ENCODE results near the gene P2RY8.
"Not testable (repeated sequence)": the region's sequence is repeated elsewhere in the genome, so short reads cannot be mapped to it uniquely, and the experiment has no call there.

P2RY8 gene

GRCh38 chrX:1484638-1485019 lies 52.4 kb downstream of the P2RY8 start:
- no peak for DNase-seq

GRCh38 chrX:1483843-1484637 lies 52.9 kb downstream of the P2RY8 start:
- DNase-seq: no peak

- not testable (repeated sequence) for DNase-seq
Observed at GRCh38 chrX:1482530-1482928, 54.5 kb downstream of the P2RY8 start.

GRCh38 chrX:1481636-1482529 lies 55.1 kb downstream of the P2RY8 start:
- no peak for DNase-seq

- DNase-seq: no peak
Observed at GRCh38 chrX:1480082-1480785, 56.8 kb downstream of the P2RY8 start.

- no peak for DNase-seq
Observed at GRCh38 chrX:1477801-1478458, 59.1 kb downstream of the P2RY8 start.

- no peak for DNase-seq
Observed at GRCh38 chrX:1477229-1477628, 59.8 kb downstream of the P2RY8 start.

GRCh38 chrX:1476682-1477081 lies 60.3 kb downstream of the P2RY8 start:
- no peak for DNase-seq

- no peak for DNase-seq
Observed at GRCh38 chrX:1475881-1476280, 61.1 kb downstream of the P2RY8 start.

- DNase-seq: no peak
Observed at GRCh38 chrX:1475481-1475880, 61.5 kb downstream of the P2RY8 start.

- not testable (repeated sequence) for DNase-seq
Observed at GRCh38 chrX:1474593-1474992, 62.4 kb downstream of the P2RY8 start.

- no peak for DNase-seq
Observed at GRCh38 chrX:1472975-1473374, 64.0 kb downstream of the P2RY8 start.

GRCh38 chrX:1468250-1468772 lies 68.7 kb downstream of the P2RY8 start:
- DNase-seq: no peak

GRCh38 chrX:1466971-1467561 lies 69.9 kb downstream of the P2RY8 start:
- no peak for DNase-seq

GRCh38 chrX:1466232-1466661 lies 70.7 kb downstream of the P2RY8 start:
- no peak for DNase-seq

GRCh38 chrX:1465286-1466231 lies 71.4 kb downstream of the P2RY8 start:
- no peak for DNase-seq

- DNase-seq: no peak
Observed at GRCh38 chrX:1464971-1465285, 72.1 kb downstream of the P2RY8 start.

GRCh38 chrX:1464041-1464970 lies 72.7 kb downstream of the P2RY8 start:
- no peak for DNase-seq

GRCh38 chrX:1463581-1463980 lies 73.4 kb downstream of the P2RY8 start:
- DNase-seq: no peak
